CD4-positive, alpha-beta memory T cell (primary cell): ENCODE data around the gene CROCC2. TPM values are rescaled to one million over a fixed set of nuclear protein-coding genes. Genes with fewer than 3 reads are reported as not detected.

Experiments
- CTCF ChIA-PET: fragments of 350-600 bp; sonication (Branson Sonifier 250); formaldehyde crosslinking; loops from one replicate; lab custom pipeline; 2021; ENCODE audit warnings: inconsistent platforms; ENCODE audit not compliant: partially characterized antibody; lab: Charles Lee
- POLR2A ChIA-PET: fragments of 350-600 bp; sonication (Branson Sonifier 250); formaldehyde crosslinking; loops from one replicate; lab custom pipeline; 2021; ENCODE audit not compliant: partially characterized antibody; lab: Charles Lee
- DNase-seq, 5 donors: peaks; one replicate each; pipeline versions ENCODE4 v3.0.0 to v3.0.0-alpha.2; 2020 to 2022; ENCODE audit warnings: mixed read lengths in 1 of 5
- H3K27ac ChIP-seq: one replicate; pipeline ENCODE4 v1.7.0; 2013; ENCODE audit warnings: low read depth, low read length
- H3K27me3 ChIP-seq: 2 replicates; pipeline ENCODE4 v1.7.0; 2013; ENCODE audit warnings: mild to moderate bottlenecking, low read length, moderate library complexity; ENCODE audit not compliant: insufficient read depth
- H3K36me3 ChIP-seq: 2 replicates; pipeline ENCODE4 v1.7.0; 2013; ENCODE audit warnings: mild to moderate bottlenecking, low read length, moderate library complexity; ENCODE audit not compliant: insufficient read depth
- H3K4me1 ChIP-seq: 2 replicates; pipeline ENCODE4 v1.7.0; 2013; ENCODE audit warnings: mild to moderate bottlenecking, low read length, moderate library complexity; ENCODE audit not compliant: insufficient read depth
- H3K4me3 ChIP-seq, 2 donors: one replicate each; pipeline ENCODE4 v1.7.0; 2013; ENCODE audit warnings: low read length in 2 of 2, mild to moderate bottlenecking in 1 of 2
- H3K9me3 ChIP-seq, 2 donors: one replicate each; pipeline ENCODE4 v1.7.0; 2013; ENCODE audit warnings: low read length in 2 of 2, control low read depth in 1 of 2; ENCODE audit not compliant: control insufficient read depth in 1 of 2
- H3K27ac Mint-ChIP-seq, 7 donors: one replicate each; pipeline ENCODE4 v1.8.0; 2020 to 2021; ENCODE audit warnings: mixed read lengths in 7 of 7, mild to moderate bottlenecking in 6 of 7, inconsistent platforms in 3 of 7, moderate library complexity in 3 of 7
- H3K27me3 Mint-ChIP-seq, 2 donors: one replicate each; pipeline ENCODE4 v1.8.0; 2020 to 2021; ENCODE audit warnings: mixed read lengths in 2 of 2
- H3K36me3 Mint-ChIP-seq, 2 donors: one replicate each; pipeline ENCODE4 v1.8.0; 2020 to 2021; ENCODE audit warnings: mixed read lengths in 2 of 2, inconsistent platforms in 1 of 2, mild to moderate bottlenecking in 1 of 2
- H3K4me1 Mint-ChIP-seq, 4 donors: one replicate each; pipeline ENCODE4 v1.8.0; 2020 to 2021; ENCODE audit warnings: mixed read lengths in 4 of 4, mild to moderate bottlenecking in 1 of 4
- H3K4me3 Mint-ChIP-seq, 8 donors: one replicate each; pipeline ENCODE4 v1.8.0; 2020 to 2021; ENCODE audit warnings: mixed read lengths in 8 of 8, mild to moderate bottlenecking in 7 of 8, moderate library complexity in 6 of 8, inconsistent platforms in 3 of 8
- H3K9me3 Mint-ChIP-seq, 8 donors: one replicate each; pipeline ENCODE4 v1.8.0; 2020 to 2021; ENCODE audit warnings: mixed read lengths in 8 of 8, mild to moderate bottlenecking in 5 of 8, inconsistent platforms in 3 of 8, moderate library complexity in 1 of 8
- intact Hi-C: fragments of 100-400 bp; cut with micrococcal nuclease; formaldehyde crosslinking; loops from one replicate; pipeline ENCODE4 v1.15.1; 2023
- polyA plus RNA-seq, 2 donors: library from polyadenylated mRNA; unstranded; fragments of 300-500 nt; fragmentation: Illumina TruSeq; gene quantifications; one replicate each; pipeline ENCODE4 v1.2.3, GENCODE V29; 2021
- total RNA-seq, 2 experiments: library from RNA; stranded (reverse); gene quantifications; one replicate each; pipeline ENCODE4 v1.2.3, GENCODE V29; 2021

The CROCC2 gene
- total and polyA plus RNA-seq, 4 experiments from 2014 or later: not detected

GRCh38 chr2:240914645-240915525 lies 8.7 kb downstream of the CROCC2 start:
- CTCF ChIA-PET: interaction anchor here (0.6 to 1.7 kb wide), 12 partner anchors 12 to 477 kb away, joined by 3 to 5 read pairs (median 3); partner anchors contain the start of gene PASK
- H3K36me3 Mint-ChIP-seq: no peaks in the 10 kb centered on the region
- intact Hi-C loops: loop anchor here (2.0 kb wide), 1 partner anchor 164 kb away; no protein-coding TSS in a partner anchor
- H3K9me3 ChIP-seq: no peaks in the 10 kb centered on the region
- H3K27me3 ChIP-seq: no peaks in the 10 kb centered on the region
- H3K4me1 ChIP-seq: no peaks in the 10 kb centered on the region
- H3K36me3 ChIP-seq: no peaks in the 10 kb centered on the region
- H3K27ac ChIP-seq: no peak overlapping the region
- H3K27me3 Mint-ChIP-seq: peaks cover 17 to 19% of the 10 kb centered on the region in 2 donors
- H3K4me3 Mint-ChIP-seq: no peak overlapping the region
- POLR2A ChIA-PET: no interaction called here
- H3K4me1 Mint-ChIP-seq: no peaks in the 10 kb centered on the region
- H3K9me3 Mint-ChIP-seq: no peaks in the 10 kb centered on the region
- no peak overlapping the region for H3K4me3 ChIP-seq
- H3K27ac Mint-ChIP-seq: no peak overlapping the region
- DNase-seq: no peak

- H3K27ac ChIP-seq: no peak overlapping the region
- POLR2A ChIA-PET: no interaction called here
- H3K4me3 ChIP-seq: no peak overlapping the region
- H3K27me3 ChIP-seq: no peaks in the 10 kb centered on the region
- Mint-ChIP-seq H3K27ac (no peak overlapping the region), H3K36me3 (no peaks in the 10 kb centered on the region), H3K9me3 (no peaks in the 10 kb centered on the region), H3K27me3 (peaks cover 12 to 17% of the 10 kb centered on the region in 2 donors), H3K4me1 (no peaks in the 10 kb centered on the region), H3K4me3 (peak overlapping the region in 1 of 8 donors; percentile 48)
- CTCF ChIA-PET: interaction anchor here (1.2 to 1.7 kb wide), 3 partner anchors 32 to 235 kb away, joined by 3 to 4 read pairs (median 3); no protein-coding TSS in a partner anchor
- intact Hi-C loops: loop anchor here (2.0 kb wide), 1 partner anchor 163 kb away; no protein-coding TSS in a partner anchor
- H3K9me3 ChIP-seq: no peaks in the 10 kb centered on the region
- H3K36me3 ChIP-seq: no peaks in the 10 kb centered on the region
- no peaks in the 10 kb centered on the region for H3K4me1 ChIP-seq
- no peak for DNase-seq
Measured at GRCh38 chr2:240915526-240916341, 9.6 kb downstream of the CROCC2 start.

DNA sequence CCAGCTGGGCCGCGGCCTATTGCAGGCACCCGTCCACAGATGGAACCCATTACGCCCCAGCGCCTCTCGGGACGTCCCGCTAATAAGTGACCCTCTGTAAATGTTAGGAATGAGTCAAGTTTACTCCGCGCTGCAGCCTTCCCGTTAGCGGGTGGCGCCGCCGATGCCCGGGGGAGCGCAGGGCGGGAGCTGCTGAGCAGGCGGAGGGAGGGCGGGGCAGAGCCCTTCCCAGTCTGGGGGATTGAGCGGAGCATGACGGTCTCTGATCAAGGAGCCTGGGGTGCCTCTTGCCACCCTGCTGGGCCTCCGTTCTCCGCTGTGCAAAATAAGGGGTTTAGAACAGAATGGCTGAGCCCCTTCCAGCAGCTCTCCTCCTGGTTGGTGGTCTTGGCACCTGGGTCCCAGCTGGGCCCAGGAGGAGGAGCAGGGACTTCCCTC lies 10.5 kb downstream of the CROCC2 start:
- DNase-seq: no peak
- Histone ChIP-seq H3K27ac (no peak overlapping the region), H3K9me3 (no peaks in the 10 kb centered on the region), H3K27me3 (no peaks in the 10 kb centered on the region), H3K4me3 (no peak overlapping the region), H3K4me1 (no peaks in the 10 kb centered on the region), H3K36me3 (no peaks in the 10 kb centered on the region)
- peaks cover 11 to 17% of the 10 kb centered on the region in 2 donors for H3K27me3 Mint-ChIP-seq
- intact Hi-C loops: no loop called here
- H3K4me3 Mint-ChIP-seq: no peak overlapping the region
- CTCF ChIA-PET: no interaction called here
- H3K4me1 Mint-ChIP-seq: no peaks in the 10 kb centered on the region
- no peaks in the 10 kb centered on the region for H3K9me3 Mint-ChIP-seq
- H3K36me3 Mint-ChIP-seq: no peaks in the 10 kb centered on the region
- POLR2A ChIA-PET: no interaction called here
- no peak overlapping the region for H3K27ac Mint-ChIP-seq

DNA sequence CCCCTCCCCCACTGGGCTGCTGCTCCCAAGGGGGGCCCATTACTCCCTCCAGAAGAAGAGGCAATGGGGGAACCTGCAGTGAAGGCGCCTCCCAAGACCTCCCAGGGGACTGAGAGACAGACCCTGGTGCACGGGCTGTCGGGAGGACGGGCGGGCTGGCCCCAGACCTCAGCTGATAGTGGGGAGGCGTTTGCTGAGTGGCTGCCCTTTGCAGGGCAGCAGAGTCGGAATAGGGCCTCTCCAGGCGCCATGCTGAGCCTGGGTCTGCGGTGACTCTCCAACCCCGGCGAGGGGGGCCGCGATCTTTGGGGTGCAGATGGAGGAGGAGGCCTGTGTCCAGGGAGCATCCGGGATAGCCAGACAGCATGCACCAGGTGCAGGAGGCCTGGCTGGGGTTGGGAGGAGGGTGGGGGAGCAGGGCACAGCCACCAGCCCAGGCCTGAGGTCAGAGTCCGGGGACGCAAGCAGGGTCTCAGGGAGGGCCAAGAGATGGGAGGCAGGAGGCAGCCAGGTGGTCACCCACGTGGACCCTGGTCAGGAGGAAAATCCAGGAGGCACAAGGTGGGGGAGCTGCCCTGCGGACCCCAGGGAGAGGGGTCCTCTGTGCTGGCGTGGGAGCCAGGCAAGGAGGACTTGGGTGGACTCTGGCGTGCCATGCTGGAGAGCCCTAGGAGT lies 11.0 kb downstream of the CROCC2 start:
- intact Hi-C loops: no loop called here
- no peak for DNase-seq
- CTCF ChIA-PET: no interaction called here

DNA sequence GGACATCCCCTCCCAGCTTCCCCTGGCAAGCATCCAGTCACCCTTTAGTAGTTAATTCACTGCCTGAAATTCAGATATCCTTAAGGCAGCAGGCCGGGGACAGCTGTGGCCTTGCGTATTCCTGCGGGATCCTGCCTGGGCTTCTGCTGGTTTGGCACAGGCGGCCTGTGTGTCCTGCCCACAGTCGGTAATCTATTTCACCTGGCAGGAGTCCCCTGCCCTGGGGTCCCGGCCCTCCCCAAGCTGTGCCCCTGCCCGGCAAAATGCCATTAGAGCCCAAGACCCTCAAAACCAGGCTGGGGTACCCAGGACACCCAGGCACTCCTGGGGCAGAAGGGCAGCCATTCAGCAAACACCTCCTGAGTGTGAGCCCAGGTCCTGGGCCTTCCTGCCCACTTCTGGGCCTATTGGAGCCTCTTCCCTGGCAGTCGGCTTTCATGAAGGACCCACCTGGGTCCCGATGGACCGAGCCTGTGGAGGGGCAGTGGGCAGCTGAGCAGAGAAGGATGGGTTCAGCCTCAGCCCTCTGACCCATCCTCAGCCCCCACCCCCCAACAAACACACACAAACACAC lies 11.6 kb downstream of the CROCC2 start:
- CTCF ChIA-PET: no interaction called here
- Mint-ChIP-seq H3K4me1 (no peaks in the 10 kb centered on the region), H3K27ac (no peak overlapping the region), H3K36me3 (no peaks in the 10 kb centered on the region), H3K4me3 (no peak overlapping the region), H3K9me3 (no peaks in the 10 kb centered on the region), H3K27me3 (peaks cover 3 to 10% of the 10 kb centered on the region in 2 donors)
- no peaks in the 10 kb centered on the region for H3K4me1 ChIP-seq
- intact Hi-C loops: no loop called here
- no peaks in the 10 kb centered on the region for H3K27me3 ChIP-seq
- no peaks in the 10 kb centered on the region for H3K9me3 ChIP-seq
- no peak overlapping the region for H3K27ac ChIP-seq
- DNase-seq: no peak
- no peak overlapping the region for H3K4me3 ChIP-seq
- POLR2A ChIA-PET: no interaction called here
- no peaks in the 10 kb centered on the region for H3K36me3 ChIP-seq

More for the DNA sequence above, 11.0 kb downstream of the CROCC2 start:
- Mint-ChIP-seq H3K4me1 (no peaks in the 10 kb centered on the region), H3K36me3 (no peaks in the 10 kb centered on the region), H3K4me3 (no peak overlapping the region), H3K27me3 (peaks cover 6 to 15% of the 10 kb centered on the region in 2 donors), H3K9me3 (no peaks in the 10 kb centered on the region), H3K27ac (no peak overlapping the region)
- no peak overlapping the region for H3K4me3 ChIP-seq
- H3K9me3 ChIP-seq: no peaks in the 10 kb centered on the region
- H3K36me3 ChIP-seq: no peaks in the 10 kb centered on the region
- POLR2A ChIA-PET: no interaction called here
- H3K27ac ChIP-seq: no peak overlapping the region
- H3K4me1 ChIP-seq: no peaks in the 10 kb centered on the region
- no peaks in the 10 kb centered on the region for H3K27me3 ChIP-seq

DNA sequence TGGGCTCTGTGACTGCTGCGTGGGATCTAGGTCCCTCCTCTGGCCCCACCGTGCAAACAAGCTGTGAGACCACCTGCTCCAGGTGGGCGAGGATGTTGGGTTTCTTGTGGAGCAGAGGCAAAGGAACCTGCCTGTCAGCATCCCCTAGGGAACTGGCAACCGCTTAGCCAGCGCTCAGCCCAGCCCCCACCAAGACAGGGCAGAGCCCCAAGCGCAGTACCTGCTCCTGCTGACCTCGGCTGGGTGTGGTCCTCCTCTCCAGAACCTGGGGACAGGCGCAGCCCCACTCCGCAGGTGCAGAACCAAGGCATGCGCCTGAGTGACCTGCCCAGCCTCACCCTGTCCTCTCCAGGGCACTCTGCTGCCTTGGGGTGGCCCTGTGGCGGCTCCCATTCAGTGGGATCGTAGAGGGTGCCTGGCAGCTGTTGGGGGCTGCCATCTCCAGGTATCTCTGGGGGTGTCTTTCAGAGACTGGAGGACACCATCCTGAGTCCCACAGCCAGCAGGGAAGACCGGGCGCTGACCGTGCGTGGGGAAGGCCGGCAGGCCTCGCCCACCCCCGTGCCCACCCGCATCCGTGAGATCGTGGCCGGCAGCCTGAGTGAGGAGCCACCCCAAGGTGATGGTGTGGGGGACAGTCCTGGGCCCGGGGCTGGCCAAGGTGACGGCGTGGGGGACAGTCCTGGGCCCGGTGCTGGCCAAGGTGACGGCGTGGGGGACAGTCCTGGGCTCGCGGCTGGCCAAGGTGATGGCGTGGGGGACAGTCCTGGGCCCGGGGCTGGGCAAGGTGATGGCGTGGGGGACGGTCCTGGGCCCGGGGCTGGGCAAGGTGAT lies 12.3 kb downstream of the CROCC2 start:
- H3K36me3 ChIP-seq: no peaks in the 10 kb centered on the region
- Mint-ChIP-seq H3K9me3 (no peaks in the 10 kb centered on the region), H3K4me1 (no peaks in the 10 kb centered on the region), H3K27me3 (peaks cover 3 to 7% of the 10 kb centered on the region in 2 donors), H3K36me3 (no peaks in the 10 kb centered on the region), H3K4me3 (no peak overlapping the region), H3K27ac (no peak overlapping the region)
- DNase-seq: no peak
- H3K27ac ChIP-seq: no peak overlapping the region
- intact Hi-C loops: no loop called here
- ChIA-PET POLR2A (no interaction called here), CTCF (no interaction called here)
- no peaks in the 10 kb centered on the region for H3K27me3 ChIP-seq
- no peaks in the 10 kb centered on the region for H3K9me3 ChIP-seq
- no peak overlapping the region for H3K4me3 ChIP-seq
- no peaks in the 10 kb centered on the region for H3K4me1 ChIP-seq
